A549 (cell line): ENCODE data around the gene DNAJC24. TPM values are rescaled to one million over a fixed set of nuclear protein-coding genes. Genes with fewer than 3 reads are reported as not detected.

Source experiments
- ATAC-seq, 2 experiments: fragments of 200-7000 bp in 1 of 2; fragments of >200 bp in 1 of 2; cut with Nextera tagmentation in 1 of 2; cut with Tn5 transposase in 1 of 2; 3 replicates each; pipeline versions ENCODE4 v1.8.0 to v1.9.1; 2018 to 2020; ENCODE audit warnings: mild to moderate bottlenecking in 1 of 2, moderate library complexity in 1 of 2
- CTCF ChIA-PET: fragments of 300-600 bp; sonication (Branson Sonifier 250); formaldehyde crosslinking; extraction: SDS; loops from one replicate; lab custom pipeline; 2021; ENCODE audit warnings: antibody characterized with exemption, inconsistent platforms; lab: Yijun Ruan, JAX
- POLR2A ChIA-PET: fragments of 350-600 bp; formaldehyde crosslinking; extraction: SDS; loops from one replicate; lab custom pipeline; 2021; ENCODE audit warnings: antibody characterized with exemption, inconsistent platforms; lab: Yijun Ruan, JAX
- DNase-seq, 2 experiments: peaks; one replicate each; pipeline versions ENCODE4 v3.0.0 to v3.0.0-alpha.2; 2011 to 2016; ENCODE audit warnings: low read depth in 1 of 2, low spot score in 1 of 2
- FAIRE-seq: peaks from 2 replicates; lab custom pipeline; 2011; peaks lifted over from hg19 to GRCh38; lab: Jason Lieb, UNC
- H3K27ac ChIP-seq, 2 experiments: fragments of >200 bp; sonication (Bioruptor Twin); formaldehyde crosslinking; 3 replicates each; pipeline ENCODE4 v1.5.1; 2016 to 2017
- H3K4me1 ChIP-seq: fragments of >200 bp; sonication (Bioruptor Twin); formaldehyde crosslinking; 3 replicates; pipeline ENCODE4 v1.6.1; 2016
- H3K4me2 ChIP-seq: fragments of >200 bp; sonication (Bioruptor Twin); formaldehyde crosslinking; 3 replicates; pipeline ENCODE4 v1.6.1; 2016
- H3K4me3 ChIP-seq: fragments of >200 bp; sonication (Bioruptor Twin); formaldehyde crosslinking; 3 replicates; pipeline ENCODE4 v1.5.1; 2016
- H3K9me3 ChIP-seq: fragments of >200 bp; sonication (Bioruptor Twin); formaldehyde crosslinking; 3 replicates; pipeline ENCODE4 v1.6.1; 2016
- BHLHE40 ChIP-seq: IDR thresholded peaks from 2 replicates; pipeline ENCODE4 v1.6.1; 2012; ENCODE audit warnings: low read depth, low read length, inconsistent platforms
- CEBPB ChIP-seq, 2 experiments: fragments of >200 bp in 1 of 2; sonication (Bioruptor Twin) in 1 of 2; formaldehyde crosslinking in 1 of 2; IDR thresholded peaks; 2 replicates each; pipeline ENCODE4 v1.6.1; 2012 to 2016
- E2F6 ChIP-seq: IDR thresholded peaks from 2 replicates; pipeline ENCODE4 v1.6.1; 2012; ENCODE audit warnings: low read depth, borderline replicate concordance
- EHF ChIP-seq: fragments of 250-450 bp; sonication (Bioruptor Pico); IDR thresholded peaks from 2 replicates; pipeline ENCODE4 v1.5.0; 2020; ENCODE audit warnings: mild to moderate bottlenecking
- FOSB ChIP-seq: fragments of 250-450 bp; sonication (Bioruptor Pico); IDR thresholded peaks from 2 replicates; pipeline ENCODE4 v1.5.0; 2020; ENCODE audit warnings: mild to moderate bottlenecking, moderate library complexity
- FOXS1 ChIP-seq: fragments of 250-450 bp; sonication (Bioruptor Pico); IDR thresholded peaks from 2 replicates; pipeline ENCODE4 v1.5.0; 2020; ENCODE audit warnings: mild to moderate bottlenecking, moderate library complexity
- HMGXB4 ChIP-seq: fragments of 250-450 bp; sonication (Bioruptor Pico); IDR thresholded peaks from 2 replicates; pipeline ENCODE4 v1.5.0; 2021; ENCODE audit warnings: mild to moderate bottlenecking, moderate library complexity, borderline replicate concordance
- HOXA7 ChIP-seq: fragments of 250-450 bp; sonication (Bioruptor Pico); IDR thresholded peaks from 2 replicates; pipeline ENCODE4 v1.5.0; 2020; ENCODE audit warnings: mild to moderate bottlenecking, moderate library complexity
- HOXB13 ChIP-seq: fragments of 250-450 bp; sonication (Bioruptor Pico); IDR thresholded peaks from 2 replicates; pipeline ENCODE4 v1.5.0; 2020; ENCODE audit warnings: low read depth, mild to moderate bottlenecking, moderate library complexity
- JUN ChIP-seq, 2 experiments: fragments of >200 bp; sonication (Bioruptor Twin); formaldehyde crosslinking; IDR thresholded peaks; 2 replicates in 1 of 2; 3 replicates in 1 of 2; pipeline ENCODE4 v1.6.1; 2016 to 2017
- NR3C1 ChIP-seq: fragments of >200 bp; sonication (Bioruptor Twin); formaldehyde crosslinking; IDR thresholded peaks from 3 replicates; pipeline ENCODE4 v1.6.1; 2017
- POLR2A ChIP-seq: IDR thresholded peaks from 2 replicates; pipeline ENCODE4 v1.6.1; 2012; ENCODE audit warnings: mild to moderate bottlenecking, low read length
- RARB ChIP-seq: fragments of 250-450 bp; sonication (Bioruptor Pico); IDR thresholded peaks from 2 replicates; pipeline ENCODE4 v1.8.0; 2021; ENCODE audit warnings: mild to moderate bottlenecking, moderate library complexity
- RCOR1 ChIP-seq: fragments of 150-350 bp; IDR thresholded peaks from 2 replicates; pipeline ENCODE4 v1.6.1; 2014; ENCODE audit warnings: antibody characterized with exemption, low read length, low read depth
- REST ChIP-seq: fragments of 200-600 bp; sonication (generic); IDR thresholded peaks from 2 replicates; pipeline ENCODE4 v1.6.1; 2016; ENCODE audit warnings: antibody characterized with exemption, mild to moderate bottlenecking, moderate library complexity
- RFX5 ChIP-seq: fragments of 450-650 bp; IDR thresholded peaks from 2 replicates; pipeline ENCODE4 v1.7.1; 2014; ENCODE audit warnings: antibody characterized with exemption, mild to moderate bottlenecking, moderate library complexity
- TFCP2L1 ChIP-seq: fragments of 250-450 bp; sonication (Bioruptor Pico); IDR thresholded peaks from 2 replicates; pipeline ENCODE4 v1.5.0; 2021; ENCODE audit warnings: mild to moderate bottlenecking
- TP53 ChIP-seq: fragments of 250-450 bp; sonication (Bioruptor Pico); IDR thresholded peaks from 2 replicates; pipeline ENCODE4 v1.5.0; 2021; ENCODE audit warnings: mild to moderate bottlenecking, moderate library complexity
- USF2 ChIP-seq: fragments of 450-650 bp; IDR thresholded peaks from 2 replicates; pipeline ENCODE4 v1.6.1; 2014; ENCODE audit warnings: antibody characterized with exemption
- ZC3H11A ChIP-seq: fragments of 450-650 bp; IDR thresholded peaks from 2 replicates; pipeline ENCODE4 v1.6.1; 2014; ENCODE audit warnings: antibody characterized with exemption, mild to moderate bottlenecking
- ZNF302 ChIP-seq: fragments of 250-450 bp; sonication (Bioruptor Pico); IDR thresholded peaks from 2 replicates; pipeline ENCODE4 v1.9.0; 2021; ENCODE audit warnings: inconsistent platforms, mild to moderate bottlenecking, moderate library complexity
- WGBS: methylation state at CpG from one replicate; pipeline ENCODE4 v1.1.6; 2017; ENCODE audit errors: missing lambda C conversion rate; 5-methylcytosine and 5-hydroxymethylcytosine counted together
- polyA plus RNA-seq, 4 experiments: library from polyadenylated mRNA; depleted of rRNA in 3 of 4; stranded (reverse); fragments of >200 nt; fragmentation: RNase III in 1 of 4; extraction: RNeasy Plus Mini Kit Qiagen cat#74134 plus additional on column Dnase treatment in 1 of 4; gene quantifications; 2 replicates in 3 of 4; 3 replicates in 1 of 4; pipeline ENCODE4 v1.2.3, GENCODE V29; 2011 to 2017
- TF ChIP-seq, protein P1 (sequence below): fragments of 250-450 bp; sonication (Bioruptor Pico); IDR thresholded peaks from 2 replicates; pipeline ENCODE4 v1.5.0; 2020; ENCODE audit warnings: low read depth, mild to moderate bottlenecking, moderate library complexity

The DNAJC24 gene
- polyA plus RNA-seq, 2 of the 4 experiments (the other 2 are of a cell fraction): 18.4 to 31.8 TPM

- CTCF ChIA-PET: no interaction called here
- no peak for FAIRE-seq
- no peak for TF ChIP-seq JUN (IDR thresholded peaks at IDR 0.05)
- TF ChIP-seq HOXA7 (CRISPR knock-in tag): no peak
- no peak for TF ChIP-seq TP53 (CRISPR knock-in tag)
- TF ChIP-seq USF2: no peak
- no peak for TF ChIP-seq REST
- TF ChIP-seq HMGXB4: no peak
- TF ChIP-seq NR3C1: no peak
- no peak for TF ChIP-seq EHF (CRISPR knock-in tag)
- TF ChIP-seq ZNF302 (CRISPR knock-in tag): no peak
- no peak for TF ChIP-seq RARB (CRISPR knock-in tag)
- TF ChIP-seq FOSB: no peak
- TF ChIP-seq RFX5: no peak
- no peak for TF ChIP-seq POLR2A
- TF ChIP-seq ZC3H11A: no peak
- TF ChIP-seq, protein P1, sequence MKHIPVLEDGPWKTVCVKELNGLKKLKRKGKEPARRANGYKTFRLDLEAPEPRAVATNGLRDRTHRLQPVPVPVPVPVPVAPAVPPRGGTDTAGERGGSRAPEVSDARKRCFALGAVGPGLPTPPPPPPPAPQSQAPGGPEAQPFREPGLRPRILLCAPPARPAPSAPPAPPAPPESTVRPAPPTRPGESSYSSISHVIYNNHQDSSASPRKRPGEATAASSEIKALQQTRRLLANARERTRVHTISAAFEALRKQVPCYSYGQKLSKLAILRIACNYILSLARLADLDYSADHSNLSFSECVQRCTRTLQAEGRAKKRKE (CRISPR knock-in tag): no peak
- TF ChIP-seq BHLHE40: no peak
- TF ChIP-seq FOXS1: no peak
- no peak for TF ChIP-seq TFCP2L1 (CRISPR knock-in tag)
- no peak for TF ChIP-seq RCOR1
- no peak for TF ChIP-seq E2F6
- Histone ChIP-seq H3K4me3 (no peak overlapping the region), H3K4me1 (no peaks in the 10 kb centered on the region), H3K4me2 (no peak overlapping the region), H3K9me3 (no peaks in the 10 kb centered on the region), H3K27ac (no peak overlapping the region)
- no peak for ATAC-seq
- whole genome bisulfite sequencing: 78% methylated on average over 3 of the region's 3 CpGs
- no peak for DNase-seq
- POLR2A ChIA-PET: no interaction called here
These were observed 44.7 kb downstream of the DNAJC24 start for GRCh38 chr11:31414338-31414737.

GRCh38 chr11:31415435-31415834, 45.8 kb downstream of the DNAJC24 start:
- ChIA-PET POLR2A (no interaction called here), CTCF (interaction anchor here (1.0 kb wide), 1 partner anchor 28 kb away, joined by 3 read pairs; no protein-coding TSS in a partner anchor)
- H3K4me1 ChIP-seq: no peaks in the 10 kb centered on the region
- TF ChIP-seq HOXB13 (CRISPR knock-in tag) (no peak), EHF (CRISPR knock-in tag) (no peak), CEBPB (IDR thresholded peaks at IDR 0.05) (no peak), ZNF302 (CRISPR knock-in tag) (no peak)
- no peak overlapping the region for H3K27ac ChIP-seq
- DNase-seq: no peak
- H3K4me3 ChIP-seq: no peak overlapping the region
- no peak for FAIRE-seq
- H3K9me3 ChIP-seq: no peaks in the 10 kb centered on the region
- 77% methylated on average over 4 of the region's 4 CpGs for WGBS
- H3K4me2 ChIP-seq: no peak overlapping the region
- no peak for ATAC-seq
